Neural progenitor cell (in vitro differentiated cells): ENCODE data around the gene SAMD1.

Experiments
- CTCF ChIP-seq: fragments of 200-600 bp; sonication (generic); IDR thresholded peaks from 2 replicates; pipeline ENCODE4 v1.5.1; 2017; ENCODE audit warnings: antibody characterized with exemption, mild to moderate bottlenecking
- EZH2 ChIP-seq: fragments of 200-600 bp; sonication (generic); IDR thresholded peaks from 2 replicates; pipeline ENCODE4 v1.6.1; 2017; ENCODE audit warnings: antibody characterized with exemption, mild to moderate bottlenecking, moderate library complexity

GRCh38 chr19:14138576-14139265, 48.2 kb upstream of the SAMD1 start:
- TF ChIP-seq EZH2 (no peak), CTCF (no peak)
